GM12878 (cell line): ENCODE results near the gene OR2B6. TPM values are rescaled to one million over a fixed set of nuclear protein-coding genes. Genes with fewer than 3 reads are reported as not detected.

Source experiments
- ATAC-seq: fragments of 200-7000 bp; cut with Tn5 transposase; 3 replicates; pipeline ENCODE4 v1.9.1; 2020; ENCODE audit warnings: mild to moderate bottlenecking, moderate library complexity
- BruUV-seq: library from RNA; stranded (reverse); fragments of 400-500 nt; replicated peaks from 2 replicates; lab custom pipeline; 2021; lab: Mats Ljungman, UMichigan
- CTCF ChIA-PET: fragments of 300-600 bp; sonication (Branson Sonifier 250); formaldehyde crosslinking; extraction: SDS; loops from one replicate; lab custom pipeline; 2021; ENCODE audit warnings: inconsistent platforms; lab: Yijun Ruan, JAX
- POLR2A ChIA-PET: fragments of 350-600 bp; formaldehyde crosslinking; extraction: SDS; loops from one replicate; lab custom pipeline; 2021; ENCODE audit warnings: inconsistent platforms; lab: Charles Lee
- RAD21 ChIA-PET: fragments of 300-600 bp; sonication (Branson Sonifier 250); formaldehyde crosslinking; loops from one replicate; lab custom pipeline; 2023; ENCODE audit warnings: antibody characterized with exemption; ENCODE audit not compliant: unreplicated experiment; lab: Charles Lee
- SMC1A ChIA-PET: fragments of 300-600 bp; sonication (Branson Sonifier 250); formaldehyde crosslinking; loops from one replicate; lab custom pipeline; 2023; ENCODE audit not compliant: unreplicated experiment, uncharacterized antibody; lab: Charles Lee
- DNase-seq: peaks from one replicate; pipeline ENCODE4 v3.0.0-alpha.2; 2011; ENCODE audit warnings: low read depth, low spot score
- FAIRE-seq: peaks from 3 replicates; lab custom pipeline; 2011; peaks lifted over from hg19 to GRCh38; lab: Jason Lieb, UNC
- H2AFZ ChIP-seq: 2 replicates; pipeline ENCODE4 v1.6.0; 2011; ENCODE audit warnings: low read depth, low read length, control low read depth; ENCODE audit not compliant: control insufficient read depth
- H3K27ac ChIP-seq: 2 replicates; pipeline ENCODE4 v1.5.1; 2011; ENCODE audit warnings: control low read depth; ENCODE audit not compliant: control insufficient read depth, insufficient read depth
- H3K27me3 ChIP-seq, 2 experiments: replicated peaks in 1 of 2; 2 replicates each; pipeline versions ENCODE4 v1.6.0 to v1.6.1; 2011; ENCODE audit warnings: low read length in 1 of 2; ENCODE audit not compliant: control insufficient read depth in 2 of 2, insufficient read depth in 2 of 2
- H3K36me3 ChIP-seq, 2 experiments: 2 replicates each; pipeline ENCODE4 v1.5.1; 2011; ENCODE audit warnings: low read length in 1 of 2; ENCODE audit not compliant: control insufficient read depth in 2 of 2, insufficient read depth in 2 of 2
- H3K4me1 ChIP-seq: 2 replicates; pipeline ENCODE4 v1.6.1; 2011; ENCODE audit warnings: mild to moderate bottlenecking, low read length, moderate library complexity, mixed read lengths; ENCODE audit not compliant: control insufficient read depth, insufficient read depth
- H3K4me2 ChIP-seq: 2 replicates; pipeline ENCODE4 v1.6.0; 2011; ENCODE audit warnings: control low read depth; ENCODE audit not compliant: control insufficient read depth, insufficient read depth
- H3K4me3 ChIP-seq: fragments of 200-600 bp; sonication (generic); 2 replicates; pipeline ENCODE4 v1.5.1; 2016
- H3K79me2 ChIP-seq: 2 replicates; pipeline ENCODE4 v1.6.0; 2011; ENCODE audit warnings: low read length; ENCODE audit not compliant: control insufficient read depth, insufficient read depth
- H3K9ac ChIP-seq: 2 replicates; pipeline ENCODE4 v1.8.0; 2011; ENCODE audit warnings: low read length, control low read depth, mixed read lengths; ENCODE audit not compliant: control insufficient read depth, insufficient read depth
- H3K9me3 ChIP-seq: replicated peaks from 3 replicates; pipeline ENCODE4 v1.5.1; 2011; ENCODE audit warnings: mild to moderate bottlenecking, low read length; ENCODE audit not compliant: control insufficient read depth, insufficient read depth
- H4K20me1 ChIP-seq: 2 replicates; pipeline ENCODE4 v1.6.0; 2011; ENCODE audit not compliant: control insufficient read depth, insufficient read depth
- CBX3 ChIP-seq: fragments of 200-600 bp; sonication (generic); IDR thresholded peaks from 2 replicates; pipeline ENCODE4 v1.6.1; 2016; ENCODE audit warnings: low read depth, borderline replicate concordance
- CHD1 ChIP-seq: IDR thresholded peaks from 2 replicates; pipeline ENCODE4 v1.6.1; 2012; ENCODE audit warnings: low read depth, low read length, improper control_type of control experiment
- CHD4 ChIP-seq: fragments of 200-600 bp; sonication (generic); IDR thresholded peaks from 2 replicates; pipeline ENCODE4 v1.6.1; 2016; ENCODE audit warnings: mild to moderate bottlenecking
- MYB ChIP-seq: fragments of 150-350 bp; IDR thresholded peaks from 2 replicates; pipeline ENCODE4 v1.6.1; 2014; ENCODE audit warnings: mild to moderate bottlenecking, low read depth, low read length, borderline replicate concordance
- PML ChIP-seq: IDR thresholded peaks from 2 replicates; pipeline ENCODE4 v1.6.1; 2012; ENCODE audit warnings: low read length, inconsistent platforms
- RFX5 ChIP-seq: IDR thresholded peaks from 2 replicates; pipeline ENCODE4 v1.6.1; 2011; ENCODE audit warnings: low read depth, low read length, improper control_type of control experiment
- TBL1XR1 ChIP-seq: IDR thresholded peaks from 2 replicates; pipeline ENCODE4 v1.6.1; 2012; ENCODE audit warnings: low read depth, low read length, improper control_type of control experiment
- YY1 ChIP-seq: IDR thresholded peaks from 2 replicates; pipeline ENCODE4 v1.6.1; 2011; ENCODE audit warnings: low read depth, mild to moderate bottlenecking, low read length
- WGBS: methylation state at CpG from one replicate; pipeline ENCODE4 v1.1.6; 2016; ENCODE audit warnings: low lambda C conversion rate; ENCODE audit not compliant: insufficient replicate concordance, insufficient coverage; ENCODE audit errors: missing lambda C conversion rate; 5-methylcytosine and 5-hydroxymethylcytosine counted together
- in situ Hi-C: fragments of 300-500 bp; cut with MboI; formaldehyde crosslinking; loops from 9 replicates; pipeline ENCODE4 v1.14.3; 2018; ENCODE audit warnings: mixed read lengths
- intact Hi-C: fragments of 100-400 bp; cut with micrococcal nuclease; formaldehyde crosslinking; loops from one replicate; pipeline ENCODE4 v1.14.2; 2022; ENCODE audit not compliant: unreplicated experiment
- polyA plus RNA-seq, 11 experiments: library from polyadenylated mRNA; depleted of rRNA in 4 of 11; unstranded in 6 of 11; stranded (reverse) in 5 of 11; fragments of >200 nt; fragmentation: Nextera tagmentation in 4 of 11; fragmentation: Illumina TruSeq in 1 of 11; extraction: Ambion mirVana in 4 of 11; extraction: Trizol in 1 of 11; gene quantifications; 1 replicate in 1 of 11; 2 replicates in 10 of 11; pipeline versions ENCODE4 v1.2.1 to v1.2.3, GENCODE V29; 2011 to 2016; ENCODE audit warnings: inconsistent platforms in 2 of 11, missing spikeins in 2 of 11, low read depth in 1 of 11
- total RNA-seq, 4 experiments: library from RNA; depleted of rRNA in 3 of 4; stranded (reverse); fragments of >200 nt in 3 of 4; fragmentation: Illumina TruSeq in 1 of 4; extraction: Trizol in 1 of 4; gene quantifications; 2 replicates each; pipeline versions ENCODE4 v1.2.1 to v1.2.3, GENCODE V29; 2013 to 2021
- TF ChIP-seq, protein P1 (sequence below): fragments of 450-650 bp; IDR thresholded peaks from 2 replicates; pipeline ENCODE4 v1.6.1; 2017; ENCODE audit warnings: mild to moderate bottlenecking, moderate library complexity
- TF ChIP-seq, protein P2 (sequence below): fragments of 450-650 bp; IDR thresholded peaks from 2 replicates; pipeline ENCODE4 v1.6.1; 2017; ENCODE audit warnings: mild to moderate bottlenecking, moderate library complexity

The OR2B6 gene
- total and polyA plus RNA-seq, 10 of the 15 experiments (the other 5 are each of a cell fraction or from before 2014, with no cell fraction given): 0.29 to 10.3 (median 1.4) TPM; not detected in 1

DNA sequence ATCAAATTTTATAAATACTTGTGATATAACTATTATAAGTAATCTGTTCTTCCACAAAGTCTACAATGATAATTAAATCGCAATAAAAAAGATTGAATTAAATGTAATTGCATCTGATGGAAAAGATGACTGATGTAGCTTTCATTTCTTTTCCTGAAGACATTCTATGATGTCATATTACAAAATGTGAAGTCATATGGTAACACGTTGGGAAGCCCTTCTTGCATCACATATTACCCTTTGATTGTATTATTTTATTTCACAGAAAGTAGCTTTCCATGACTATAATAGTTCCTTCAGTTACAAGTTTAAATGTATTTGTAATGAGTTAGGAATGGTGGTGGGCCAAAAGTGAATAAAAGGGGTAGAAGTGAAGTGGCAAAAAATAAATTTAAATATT, 25.8 kb upstream of the OR2B6 start:
- no peaks in the 10 kb centered on the region for H3K36me3 ChIP-seq
- no peak overlapping the region for H3K27ac ChIP-seq
- ChIA-PET RAD21 (no interaction called here), SMC1A (interaction anchor here (1.1 kb wide), 1 partner anchor 33 kb away, joined by 3 read pairs; no protein-coding TSS in a partner anchor), POLR2A (no interaction called here), CTCF (interaction anchor here (1.1 kb wide), 1 partner anchor 26 kb away, joined by 3 read pairs; the partner anchor contains the start of gene OR2B6)
- in situ Hi-C loops (no loop called here), intact Hi-C loops (no loop called here)
- ATAC-seq: no peak
- H3K4me3 ChIP-seq: no peak overlapping the region
- no peaks in the 10 kb centered on the region for H3K27me3 ChIP-seq
- no TSS peak for BruUV-seq
- 30% methylated on average over 2 of the region's 2 CpGs for whole genome bisulfite sequencing
- H2AFZ ChIP-seq: no peak overlapping the region
- no peak overlapping the region for H3K4me2 ChIP-seq
- H3K79me2 ChIP-seq: no peaks in the 10 kb centered on the region
- H3K4me1 ChIP-seq: no peaks in the 10 kb centered on the region
- no peaks in the 10 kb centered on the region; the same call in 2 of the 3 replicates for H3K9me3 ChIP-seq
- DNase-seq: no peak
- no peak overlapping the region for H3K9ac ChIP-seq
- H4K20me1 ChIP-seq: no peaks in the 10 kb centered on the region
- FAIRE-seq: no peak
- no peak for TF ChIP-seq CHD4
- no peak for TF ChIP-seq YY1
- no peak for TF ChIP-seq MYB
- TF ChIP-seq, protein P1, sequence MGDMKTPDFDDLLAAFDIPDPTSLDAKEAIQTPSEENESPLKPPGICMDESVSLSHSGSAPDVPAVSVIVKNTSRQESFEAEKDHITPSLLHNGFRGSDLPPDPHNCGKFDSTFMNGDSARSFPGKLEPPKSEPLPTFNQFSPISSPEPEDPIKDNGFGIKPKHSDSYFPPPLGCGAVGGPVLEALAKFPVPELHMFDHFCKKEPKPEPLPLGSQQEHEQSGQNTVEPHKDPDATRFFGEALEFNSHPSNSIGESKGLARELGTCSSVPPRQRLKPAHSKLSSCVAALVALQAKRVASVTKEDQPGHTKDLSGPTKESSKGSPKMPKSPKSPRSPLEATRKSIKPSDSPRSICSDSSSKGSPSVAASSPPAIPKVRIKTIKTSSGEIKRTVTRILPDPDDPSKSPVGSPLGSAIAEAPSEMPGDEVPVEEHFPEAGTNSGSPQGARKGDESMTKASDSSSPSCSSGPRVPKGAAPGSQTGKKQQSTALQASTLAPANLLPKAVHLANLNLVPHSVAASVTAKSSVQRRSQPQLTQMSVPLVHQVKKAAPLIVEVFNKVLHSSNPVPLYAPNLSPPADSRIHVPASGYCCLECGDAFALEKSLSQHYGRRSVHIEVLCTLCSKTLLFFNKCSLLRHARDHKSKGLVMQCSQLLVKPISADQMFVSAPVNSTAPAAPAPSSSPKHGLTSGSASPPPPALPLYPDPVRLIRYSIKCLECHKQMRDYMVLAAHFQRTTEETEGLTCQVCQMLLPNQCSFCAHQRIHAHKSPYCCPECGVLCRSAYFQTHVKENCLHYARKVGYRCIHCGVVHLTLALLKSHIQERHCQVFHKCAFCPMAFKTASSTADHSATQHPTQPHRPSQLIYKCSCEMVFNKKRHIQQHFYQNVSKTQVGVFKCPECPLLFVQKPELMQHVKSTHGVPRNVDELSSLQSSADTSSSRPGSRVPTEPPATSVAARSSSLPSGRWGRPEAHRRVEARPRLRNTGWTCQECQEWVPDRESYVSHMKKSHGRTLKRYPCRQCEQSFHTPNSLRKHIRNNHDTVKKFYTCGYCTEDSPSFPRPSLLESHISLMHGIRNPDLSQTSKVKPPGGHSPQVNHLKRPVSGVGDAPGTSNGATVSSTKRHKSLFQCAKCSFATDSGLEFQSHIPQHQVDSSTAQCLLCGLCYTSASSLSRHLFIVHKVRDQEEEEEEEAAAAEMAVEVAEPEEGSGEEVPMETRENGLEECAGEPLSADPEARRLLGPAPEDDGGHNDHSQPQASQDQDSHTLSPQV: no peak
- TF ChIP-seq CBX3: no peak
- no peak for TF ChIP-seq TBL1XR1
- TF ChIP-seq, protein P2, sequence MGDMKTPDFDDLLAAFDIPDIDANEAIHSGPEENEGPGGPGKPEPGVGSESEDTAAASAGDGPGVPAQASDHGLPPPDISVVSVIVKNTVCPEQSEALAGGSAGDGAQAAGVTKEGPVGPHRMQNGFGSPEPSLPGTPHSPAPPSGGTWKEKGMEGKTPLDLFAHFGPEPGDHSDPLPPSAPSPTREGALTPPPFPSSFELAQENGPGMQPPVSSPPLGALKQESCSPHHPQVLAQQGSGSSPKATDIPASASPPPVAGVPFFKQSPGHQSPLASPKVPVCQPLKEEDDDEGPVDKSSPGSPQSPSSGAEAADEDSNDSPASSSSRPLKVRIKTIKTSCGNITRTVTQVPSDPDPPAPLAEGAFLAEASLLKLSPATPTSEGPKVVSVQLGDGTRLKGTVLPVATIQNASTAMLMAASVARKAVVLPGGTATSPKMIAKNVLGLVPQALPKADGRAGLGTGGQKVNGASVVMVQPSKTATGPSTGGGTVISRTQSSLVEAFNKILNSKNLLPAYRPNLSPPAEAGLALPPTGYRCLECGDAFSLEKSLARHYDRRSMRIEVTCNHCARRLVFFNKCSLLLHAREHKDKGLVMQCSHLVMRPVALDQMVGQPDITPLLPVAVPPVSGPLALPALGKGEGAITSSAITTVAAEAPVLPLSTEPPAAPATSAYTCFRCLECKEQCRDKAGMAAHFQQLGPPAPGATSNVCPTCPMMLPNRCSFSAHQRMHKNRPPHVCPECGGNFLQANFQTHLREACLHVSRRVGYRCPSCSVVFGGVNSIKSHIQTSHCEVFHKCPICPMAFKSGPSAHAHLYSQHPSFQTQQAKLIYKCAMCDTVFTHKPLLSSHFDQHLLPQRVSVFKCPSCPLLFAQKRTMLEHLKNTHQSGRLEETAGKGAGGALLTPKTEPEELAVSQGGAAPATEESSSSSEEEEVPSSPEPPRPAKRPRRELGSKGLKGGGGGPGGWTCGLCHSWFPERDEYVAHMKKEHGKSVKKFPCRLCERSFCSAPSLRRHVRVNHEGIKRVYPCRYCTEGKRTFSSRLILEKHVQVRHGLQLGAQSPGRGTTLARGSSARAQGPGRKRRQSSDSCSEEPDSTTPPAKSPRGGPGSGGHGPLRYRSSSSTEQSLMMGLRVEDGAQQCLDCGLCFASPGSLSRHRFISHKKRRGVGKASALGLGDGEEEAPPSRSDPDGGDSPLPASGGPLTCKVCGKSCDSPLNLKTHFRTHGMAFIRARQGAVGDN: no peak
- no peak for TF ChIP-seq PML
- TF ChIP-seq CHD1: no peak
- no peak for TF ChIP-seq RFX5
- TF ChIP-seq, all 136 proteins: peak for 0
